A549 treated with CpdA at 1 μM for 4 hours (cell line): ENCODE results near the gene SAMD4B. TPM values are rescaled to one million over a fixed set of nuclear protein-coding genes. Genes with fewer than 3 reads are reported as not detected.

Source experiments
- total RNA-seq: library from RNA; stranded (reverse); fragments of 200-300 nt; extraction: Qiagen RNA extraction; gene quantifications from 5 replicates; pipeline ENCODE4 v1.2.3, GENCODE V29; 2022; ENCODE audit warnings: low read depth

The SAMD4B gene
- 127 to 187 TPM (median 179 TPM) in 5 replicates for total RNA-seq

GRCh38 chr19:39341719-39342604 lies at the start of gene SAMD4B:
SAMD4B (plus strand) TSS chr19:39342421; CDS start chr19:39356894, 14,473 bp downstream.

GRCh38 chr19:39296055-39296645 lies 46.1 kb upstream of the SAMD4B start, which contains the start of gene IFNL1:
IFNL1 (plus strand) TSS chr19:39296407; CDS start chr19:39296422, 15 bp downstream.

GRCh38 chr19:39390751-39391437 lies 48.7 kb downstream of the SAMD4B start, which contains the start of the genes MED29 and PAF1:
MED29 (plus strand) TSS chr19:39391378; CDS start chr19:39391423, 45 bp downstream.
PAF1 (minus strand) TSS chr19:39391106; CDS start chr19:39390864, 242 bp downstream.

GRCh38 chr19:39406656-39407409 lies 64.6 kb downstream of the SAMD4B start, which contains the start of gene ZFP36:
ZFP36 (plus strand) TSS chr19:39406847; CDS start chr19:39406905, 58 bp downstream.

GRCh38 chr19:39412100-39412866 lies 70.1 kb downstream of the SAMD4B start, which contains the start of gene PLEKHG2:
PLEKHG2 (plus strand) TSS chr19:39412669; CDS start chr19:39414087, 1,418 bp downstream.

Other genes starting within 250 kb of the SAMD4B start
- 96.5 to 129 TPM (median 118 TPM) in 5 replicates for gene PAK4, start 216.6 kb upstream of the SAMD4B start, total RNA-seq
- 1.4 to 2.0 TPM (median 1.8 TPM) in 5 replicates for gene NCCRP1, start 145.5 kb upstream of the SAMD4B start, total RNA-seq
- not detected in 5 replicates for gene SYCN, start 138.2 kb upstream of the SAMD4B start, total RNA-seq
- not detected in 5 replicates for gene IFNL3, start 97.4 kb upstream of the SAMD4B start, total RNA-seq
- not detected in 5 replicates for gene IFNL4, start 93.6 kb upstream of the SAMD4B start, total RNA-seq
- not detected in 5 replicates for gene IFNL2, start 74.0 kb upstream of the SAMD4B start, total RNA-seq
- gene IFNL1, start 46.0 kb upstream of the SAMD4B start, total RNA-seq: 0.06 to 0.23 TPM in 2 of 5 replicates, not detected in the others
- 8.7 to 14.4 TPM (median 12.9 TPM) in 5 replicates for gene LRFN1, start 21.6 kb upstream of the SAMD4B start, total RNA-seq
- gene GMFG, start 6.4 kb upstream of the SAMD4B start, total RNA-seq: 0.27 to 0.56 TPM (median 0.34 TPM) in 3 of 5 replicates, not detected in the others
- 68.3 to 76.1 TPM (median 72.8 TPM) in 5 replicates for gene PAF1, start 48.7 kb downstream of the SAMD4B start, total RNA-seq
- gene MED29, start 49.0 kb downstream of the SAMD4B start, total RNA-seq: 61.4 to 66.4 TPM (median 62.4 TPM) in 5 replicates
- 43.4 to 72.0 TPM (median 54.4 TPM) in 5 replicates for gene ZFP36, start 64.4 kb downstream of the SAMD4B start, total RNA-seq
- 41.8 to 59.3 TPM (median 48.4 TPM) in 5 replicates for gene PLEKHG2, start 70.2 kb downstream of the SAMD4B start, total RNA-seq
- gene RPS16, start 93.5 kb downstream of the SAMD4B start, total RNA-seq: 5,936 to 7,509 TPM (median 7,147 TPM) in 5 replicates
- 177 to 208 TPM (median 191 TPM) in 5 replicates for gene SUPT5H, start 103.2 kb downstream of the SAMD4B start, total RNA-seq
- 168 to 225 TPM (median 213 TPM) in 5 replicates for gene TIMM50, start 138.4 kb downstream of the SAMD4B start, total RNA-seq
- gene DLL3, start 156.5 kb downstream of the SAMD4B start, total RNA-seq: 7.7 to 11.3 TPM (median 10.4 TPM) in 5 replicates
- gene SELENOV, start 172.7 kb downstream of the SAMD4B start, total RNA-seq: not detected in 5 replicates
- 5.9 to 9.3 TPM (median 7.5 TPM) in 5 replicates for gene EID2B, start 190.4 kb downstream of the SAMD4B start, total RNA-seq
- 34.9 to 49.9 TPM (median 42.7 TPM) in 5 replicates for gene EID2, start 197.7 kb downstream of the SAMD4B start, total RNA-seq